ENCODE measurements around the gene SIRT4.

DNA sequence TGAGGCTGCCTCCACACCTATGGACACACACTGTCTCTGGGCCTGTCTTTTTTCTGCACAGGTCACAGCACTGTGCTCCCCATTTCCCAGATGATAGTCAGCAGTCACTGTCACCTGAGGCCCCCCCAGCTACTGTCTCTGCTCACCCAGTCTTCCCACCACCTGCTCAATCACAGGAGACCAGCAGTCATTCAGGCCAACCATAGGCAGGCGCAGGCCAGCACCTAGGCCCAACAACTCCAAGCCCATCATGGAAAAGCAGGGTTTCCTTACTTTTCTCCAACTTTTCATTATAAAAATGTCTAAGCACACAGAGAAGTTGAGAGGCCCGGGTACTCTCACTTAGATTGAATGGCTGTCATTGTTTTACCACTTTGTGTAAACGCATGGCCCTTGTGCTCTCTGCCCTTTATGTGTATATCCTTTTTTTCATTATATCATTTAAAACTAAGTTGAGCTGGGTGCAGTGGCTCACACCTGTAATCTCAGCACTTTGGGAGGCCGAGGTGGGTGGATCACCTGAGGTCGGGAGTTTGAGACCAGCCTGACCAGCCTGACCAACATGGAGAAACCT lies 43.7 kb upstream of the SIRT4 start:
- TF ChIP-seq, protein P1, sequence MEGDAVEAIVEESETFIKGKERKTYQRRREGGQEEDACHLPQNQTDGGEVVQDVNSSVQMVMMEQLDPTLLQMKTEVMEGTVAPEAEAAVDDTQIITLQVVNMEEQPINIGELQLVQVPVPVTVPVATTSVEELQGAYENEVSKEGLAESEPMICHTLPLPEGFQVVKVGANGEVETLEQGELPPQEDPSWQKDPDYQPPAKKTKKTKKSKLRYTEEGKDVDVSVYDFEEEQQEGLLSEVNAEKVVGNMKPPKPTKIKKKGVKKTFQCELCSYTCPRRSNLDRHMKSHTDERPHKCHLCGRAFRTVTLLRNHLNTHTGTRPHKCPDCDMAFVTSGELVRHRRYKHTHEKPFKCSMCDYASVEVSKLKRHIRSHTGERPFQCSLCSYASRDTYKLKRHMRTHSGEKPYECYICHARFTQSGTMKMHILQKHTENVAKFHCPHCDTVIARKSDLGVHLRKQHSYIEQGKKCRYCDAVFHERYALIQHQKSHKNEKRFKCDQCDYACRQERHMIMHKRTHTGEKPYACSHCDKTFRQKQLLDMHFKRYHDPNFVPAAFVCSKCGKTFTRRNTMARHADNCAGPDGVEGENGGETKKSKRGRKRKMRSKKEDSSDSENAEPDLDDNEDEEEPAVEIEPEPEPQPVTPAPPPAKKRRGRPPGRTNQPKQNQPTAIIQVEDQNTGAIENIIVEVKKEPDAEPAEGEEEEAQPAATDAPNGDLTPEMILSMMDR (IDR thresholded peaks at IDR 0.05) = no peak
- TF ChIP-seq POLR2AphosphoS5 (IDR thresholded peaks at IDR 0.05) = no peak
